NCI-H1417 treated with DMSO at 0.1 percent for 48 hours (cell line): ENCODE data around the gene C11orf68.

ENCODE experiments used
- DNase-seq: peaks from one replicate; lab custom pipeline; 2025; lab: John Stamatoyannopoulos, UW

Gene C11orf68

DNA sequence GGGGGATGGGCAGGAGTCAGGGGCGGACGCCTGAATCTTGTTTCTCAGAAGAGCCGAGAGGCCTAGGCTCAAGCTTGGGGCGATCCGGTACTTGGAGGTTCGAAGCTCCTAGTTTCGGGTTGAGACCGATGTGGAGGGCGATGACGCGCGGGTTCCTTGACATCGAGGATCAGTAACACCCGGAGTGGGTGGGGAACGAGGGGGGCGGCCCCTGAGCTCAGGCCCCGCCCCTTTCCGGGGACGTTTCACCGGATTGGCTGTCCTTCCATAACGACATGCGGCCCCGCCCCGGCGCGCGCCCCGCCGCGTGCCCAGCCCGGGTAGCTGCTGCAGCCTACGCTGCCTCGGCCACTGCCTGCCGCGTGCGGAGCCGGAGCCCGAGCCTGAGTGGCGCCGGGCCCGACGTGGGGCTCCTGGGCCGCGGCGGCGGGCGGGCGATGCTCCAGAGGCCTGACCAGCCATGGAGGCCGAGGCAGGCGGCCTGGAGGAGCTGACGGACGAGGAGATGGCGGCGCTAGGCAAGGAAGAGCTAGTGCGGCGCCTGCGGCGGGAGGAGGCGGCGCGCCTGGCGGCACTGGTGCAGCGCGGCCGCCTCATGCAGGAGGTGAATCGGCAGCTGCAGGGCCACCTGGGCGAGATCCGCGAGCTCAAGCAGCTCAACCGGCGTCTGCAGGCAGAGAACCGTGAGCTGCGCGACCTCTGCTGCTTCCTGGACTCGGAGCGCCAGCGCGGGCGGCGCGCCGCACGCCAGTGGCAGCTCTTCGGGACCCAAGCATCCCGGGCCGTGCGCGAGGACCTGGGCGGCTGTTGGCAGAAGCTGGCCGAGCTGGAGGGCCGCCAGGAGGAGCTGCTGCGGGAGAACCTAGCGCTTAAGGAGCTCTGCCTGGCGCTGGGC lies 28.3 kb downstream of the C11orf68 start, which contains the start of gene CCDC85B:
TSS of gene CCDC85B (plus strand) at position 350 of the 895 bp plus-strand sequence. CDS start at position 461, 111 bp downstream.
- peak; percentile 88 for DNase-seq

DNA sequence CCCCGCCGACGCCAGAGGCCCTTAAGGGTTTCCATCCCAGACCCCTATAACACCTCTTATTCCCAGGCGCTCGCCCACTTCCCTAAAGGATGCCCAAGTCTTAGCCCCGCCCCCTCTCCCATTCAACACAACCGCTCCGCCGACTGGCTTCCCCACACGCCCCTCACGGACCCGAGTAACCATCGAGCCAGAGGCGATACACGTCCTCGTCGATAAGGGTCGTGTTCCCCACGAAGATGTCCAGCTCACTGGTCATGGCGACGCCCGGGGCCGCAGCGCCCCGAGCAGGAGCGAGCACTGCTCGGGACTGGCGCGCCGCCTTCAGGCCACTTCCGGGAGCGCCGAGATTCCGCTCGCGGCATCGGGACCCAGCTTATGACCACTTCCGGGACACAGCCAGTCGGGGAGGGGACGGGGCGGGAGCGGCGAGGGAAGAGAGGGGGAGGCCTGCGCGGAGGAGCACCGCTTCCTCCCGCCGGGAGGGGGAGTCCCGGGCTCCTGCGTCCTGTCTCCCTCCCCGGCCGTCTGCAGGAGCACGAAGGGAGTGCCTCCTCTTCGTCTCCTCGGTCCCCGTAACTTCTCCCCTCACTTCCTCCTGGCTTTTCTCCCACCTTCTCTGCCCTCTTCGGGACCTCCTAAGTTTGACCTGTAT lies 30.6 kb downstream of the C11orf68 start, which contains the start of gene FIBP:
TSS of gene FIBP (minus strand) at position 309 of the 652 bp plus-strand sequence. CDS start at position 256, 53 bp downstream.
- peak; percentile 70 for DNase-seq

DNA sequence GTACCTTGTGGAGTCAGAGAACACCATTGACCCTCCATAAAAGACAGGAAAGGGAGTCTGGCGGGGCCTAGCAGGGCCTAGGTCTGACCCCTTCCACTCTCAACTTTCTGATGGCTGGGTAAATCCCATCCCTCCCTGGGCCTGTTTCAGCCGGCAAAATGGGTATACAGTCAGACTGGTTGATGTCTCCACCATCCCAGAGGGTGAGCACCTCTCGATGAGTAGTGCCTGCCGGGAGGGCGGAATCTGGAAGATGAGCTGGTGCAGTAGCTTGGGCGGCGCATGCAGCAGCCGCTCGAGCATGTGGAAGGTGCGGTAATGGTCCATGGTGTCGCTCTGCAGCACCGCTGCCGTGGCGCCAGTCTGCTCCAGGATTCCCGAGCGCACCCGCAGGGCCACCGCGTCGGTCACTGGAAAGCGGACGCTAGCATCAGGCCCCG lies 31.1 kb downstream of the C11orf68 start:
- DNase-seq = no peak

DNA sequence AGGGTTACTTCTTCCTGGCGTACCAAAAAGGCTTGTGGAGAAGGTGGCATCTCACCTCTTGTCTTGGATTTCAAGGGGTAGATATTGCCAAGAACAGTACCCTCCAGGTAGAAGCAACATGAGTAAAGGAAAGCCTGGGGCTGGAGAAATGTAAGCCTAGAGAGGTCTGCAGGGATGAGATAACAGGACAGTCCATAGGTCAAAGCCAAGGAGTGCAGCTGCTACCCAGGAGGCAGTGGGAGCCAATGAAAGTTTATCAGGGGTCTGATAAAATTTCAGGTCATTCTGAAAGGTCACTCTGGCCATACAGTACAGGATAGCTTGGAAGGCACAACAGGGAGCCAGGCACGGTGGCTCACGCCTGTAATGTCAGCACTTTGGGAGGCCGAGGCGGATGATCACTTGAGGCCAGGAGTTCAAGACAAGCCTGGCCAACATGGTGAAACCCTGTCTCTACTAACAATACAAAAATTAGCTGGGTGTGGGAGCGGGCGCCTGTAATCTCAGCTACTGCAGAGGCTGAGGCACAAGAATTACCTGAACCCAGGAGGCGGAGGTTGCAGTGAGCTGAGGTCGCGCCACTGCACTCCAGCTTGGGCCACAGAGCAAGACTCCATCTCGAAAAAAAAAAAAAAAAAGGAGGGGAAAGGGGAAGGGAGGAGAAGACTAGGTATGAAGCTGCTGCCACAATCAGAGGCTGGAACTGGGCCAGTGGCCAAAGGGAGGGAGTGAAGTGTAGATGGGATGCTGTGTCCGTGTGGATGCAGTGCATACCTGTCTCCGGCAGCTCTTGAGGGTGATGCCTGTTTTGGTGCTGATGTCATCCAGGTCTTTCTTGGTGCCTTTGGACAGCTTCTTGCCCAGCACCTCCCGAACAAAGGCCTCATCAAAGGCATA lies 31.8 kb downstream of the C11orf68 start:
- no peak for DNase-seq

- no peak for DNase-seq
These were observed 32.9 kb downstream of the C11orf68 start for GRCh38 chr11:65885808-65886536.

DNA sequence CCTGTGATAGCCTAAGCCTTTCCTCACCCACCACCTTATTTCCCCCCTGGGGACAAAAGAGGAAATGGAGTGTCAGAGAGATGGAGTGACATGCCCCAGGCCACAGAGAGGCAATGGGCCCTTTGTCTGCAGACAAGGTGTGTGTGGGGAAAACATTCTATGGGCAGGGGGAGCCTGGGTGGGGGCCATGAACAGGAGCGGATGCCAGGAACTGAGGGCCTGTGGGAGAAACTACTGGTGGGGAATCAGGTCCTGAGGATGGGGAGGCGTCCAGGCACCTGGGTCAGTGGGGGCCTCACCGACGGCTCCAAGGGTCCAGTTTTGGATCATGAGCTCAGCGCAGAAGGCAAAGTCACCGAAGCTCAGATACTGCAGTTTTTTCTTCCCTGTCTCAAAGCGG lies 33.6 kb downstream of the C11orf68 start:
- DNase-seq = no peak

DNA sequence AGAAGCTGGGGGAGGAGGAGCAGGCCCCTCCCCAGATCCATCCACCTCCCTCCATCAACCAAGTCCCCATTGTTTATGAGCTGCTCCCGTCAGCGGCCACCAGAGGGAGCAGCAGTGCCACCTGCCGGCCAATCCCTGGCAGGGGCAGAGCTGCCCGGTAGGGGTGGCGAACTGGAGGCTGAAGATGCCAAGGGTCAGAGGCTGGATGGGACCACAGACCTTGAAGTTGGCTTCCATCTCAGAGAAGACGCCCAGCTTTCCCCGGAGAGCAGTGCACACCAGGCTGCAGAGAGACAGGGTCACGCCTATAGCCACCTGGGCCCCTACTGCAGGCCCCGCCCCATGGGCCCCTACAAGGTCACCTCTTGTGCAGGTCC lies 34.2 kb downstream of the C11orf68 start:
- peak; percentile 37 for DNase-seq

GRCh38 chr11:65883786-65884715 lies 34.8 kb downstream of the C11orf68 start:
- no peak for DNase-seq

DNA sequence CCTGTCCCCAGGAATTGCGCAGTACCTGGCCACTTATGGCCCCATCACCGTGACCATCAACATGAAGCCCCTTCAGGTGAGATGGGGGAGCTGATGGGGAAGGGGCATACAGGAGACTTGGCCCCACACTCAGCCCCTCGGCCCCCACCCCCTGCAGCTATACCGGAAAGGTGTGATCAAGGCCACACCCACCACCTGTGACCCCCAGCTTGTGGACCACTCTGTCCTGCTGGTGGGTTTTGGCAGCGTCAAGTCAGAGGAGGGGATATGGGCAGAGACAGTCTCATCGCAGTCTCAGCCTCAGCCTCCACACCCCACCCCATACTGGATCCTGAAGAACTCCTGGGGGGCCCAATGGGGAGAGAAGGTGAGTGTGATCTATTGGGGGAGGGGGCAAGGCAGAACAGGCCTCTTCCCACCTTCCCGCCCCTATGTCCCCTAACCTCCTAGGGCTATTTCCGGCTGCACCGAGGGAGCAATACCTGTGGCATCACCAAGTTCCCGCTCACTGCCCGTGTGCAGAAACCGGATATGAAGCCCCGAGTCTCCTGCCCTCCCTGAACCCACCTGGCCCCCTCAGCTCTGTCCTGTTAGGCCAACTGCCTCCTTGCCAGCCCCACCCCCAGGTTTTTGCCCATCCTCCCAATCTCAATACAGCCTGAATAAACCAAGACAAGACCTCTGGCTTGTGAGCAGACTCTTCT lies 35.7 kb downstream of the C11orf68 start:
- no peak for DNase-seq

- DNase-seq = no peak
These were observed 36.5 kb downstream of the C11orf68 start for GRCh38 chr11:65882120-65883057.

- DNase-seq = no peak
These were observed 37.9 kb downstream of the C11orf68 start for GRCh38 chr11:65880844-65881421.

GRCh38 chr11:65880027-65880426 lies 38.8 kb downstream of the C11orf68 start:
- no peak for DNase-seq

- no peak for DNase-seq
These were observed 39.2 kb downstream of the C11orf68 start, which contains the start of gene CTSW for GRCh38 chr11:65879617-65880016. Gene CTSW, plus strand, starts transcription at chr11:65879837. Its CDS starts 18 bp downstream, at chr11:65879855.

- peak; percentile 82 for DNase-seq
These were observed 45.3 kb downstream of the C11orf68 start for GRCh38 chr11:65873318-65874156.

GRCh38 chr11:65872586-65873317 lies 46.1 kb downstream of the C11orf68 start, which contains the start of gene EFEMP2:
Gene EFEMP2, minus strand, starts transcription at chr11:65872800. Its CDS starts 446 bp downstream, at chr11:65872354.
- DNase-seq = no peak
